Stimulated activated CD4-positive, alpha-beta T cell treated with anti-CD3 and anti-CD28 coated beads, TNF-alpha, amount 100 ng/mL, for 1 hour (primary cell): ENCODE results near the gene DDX51.

Experiments used
- DNase-seq, 3 donors: peaks; one replicate each; pipeline ENCODE4 v3.0.0-alpha.2; 2020; ENCODE audit warnings: low read depth in 3 of 3, low spot score in 1 of 3

The DDX51 gene

DNA sequence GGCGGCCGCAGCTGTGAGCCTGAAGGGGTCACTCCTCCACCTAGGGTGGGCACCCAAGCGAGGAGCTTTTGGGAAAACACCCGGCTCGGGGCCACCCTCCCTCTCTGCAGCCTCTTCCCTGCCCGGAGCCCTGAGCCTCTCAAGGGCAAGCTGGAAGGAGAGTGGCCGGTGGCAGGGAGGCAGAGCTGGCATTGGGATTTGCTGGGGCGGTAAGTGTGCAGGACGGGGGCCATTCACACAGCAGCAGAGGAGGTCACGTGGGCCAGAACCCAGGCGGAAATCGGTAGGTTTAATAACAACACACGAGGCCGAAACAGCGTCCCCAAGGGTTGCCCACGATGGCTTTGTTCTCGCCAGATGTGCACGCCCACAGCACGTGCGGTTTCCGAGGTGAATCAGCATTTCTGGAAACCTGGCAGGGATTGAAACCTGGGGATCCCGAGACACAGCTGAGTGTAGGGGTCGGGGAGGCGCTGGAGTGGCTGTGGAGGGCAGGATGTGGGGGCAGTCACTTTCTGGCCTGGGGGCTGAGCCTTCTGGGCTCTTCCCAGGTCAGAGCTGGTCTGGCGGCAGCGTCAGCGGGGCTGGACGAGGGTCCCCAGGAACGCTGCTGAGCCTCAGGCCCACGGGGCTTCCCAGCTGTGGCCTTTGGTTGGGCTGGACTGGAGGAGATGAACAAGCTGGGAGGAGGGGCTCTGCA, 23.6 kb upstream of the DDX51 start:
- DNase-seq, result no peak

DNA sequence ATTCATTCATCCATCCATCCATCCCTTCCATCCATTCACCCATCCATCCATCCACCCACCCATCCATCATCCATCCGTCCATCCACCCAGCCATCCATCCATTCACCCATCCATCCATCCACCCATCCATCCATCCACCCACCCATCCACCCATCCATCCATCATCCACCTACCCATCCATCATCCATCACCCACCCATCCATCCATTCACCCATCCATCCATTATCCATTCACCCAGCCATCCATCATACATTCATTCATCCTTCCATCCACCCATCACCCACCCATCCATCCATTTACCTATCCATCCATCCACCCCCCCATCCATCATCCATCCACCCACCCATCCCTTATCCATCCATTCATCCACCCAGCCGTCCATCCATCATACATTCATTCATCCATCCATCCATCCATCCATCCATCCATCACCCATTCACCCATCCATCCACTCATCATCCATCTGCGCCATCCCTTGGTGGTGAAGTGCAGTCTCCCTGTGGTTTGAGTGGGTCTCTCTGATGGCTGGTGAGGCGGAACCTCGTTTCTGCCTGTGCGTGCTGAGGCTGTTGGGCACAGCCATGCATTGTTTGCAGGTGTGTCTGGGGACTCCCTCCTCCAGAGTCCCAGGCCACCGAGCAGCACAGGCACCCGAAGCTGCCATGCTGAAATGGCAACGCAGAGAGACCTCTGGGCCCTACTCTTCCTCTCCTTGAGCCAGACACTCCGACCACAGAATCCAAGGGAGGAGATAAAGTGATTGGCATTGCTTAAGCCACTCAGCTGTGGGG, 22.9 kb upstream of the DDX51 start:
- no peak for DNase-seq

DNA sequence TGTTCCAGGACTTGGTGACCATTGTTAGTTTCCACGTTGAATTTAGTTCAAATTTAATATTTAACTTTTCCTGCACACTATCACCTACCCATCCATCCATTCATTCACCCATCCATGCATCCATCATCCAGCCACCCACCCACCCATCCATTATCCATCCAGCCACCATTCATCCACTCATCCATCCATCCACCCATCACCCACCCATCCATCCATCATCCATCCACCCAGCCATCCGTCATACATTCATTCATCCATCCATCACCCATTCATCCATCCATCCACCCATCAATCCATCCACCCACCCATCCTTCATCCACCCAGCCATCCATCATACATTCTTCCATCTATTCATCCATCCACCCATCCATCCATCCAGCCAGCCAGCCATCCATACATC, 22.0 kb upstream of the DDX51 start:
- DNase-seq, result no peak

DNA sequence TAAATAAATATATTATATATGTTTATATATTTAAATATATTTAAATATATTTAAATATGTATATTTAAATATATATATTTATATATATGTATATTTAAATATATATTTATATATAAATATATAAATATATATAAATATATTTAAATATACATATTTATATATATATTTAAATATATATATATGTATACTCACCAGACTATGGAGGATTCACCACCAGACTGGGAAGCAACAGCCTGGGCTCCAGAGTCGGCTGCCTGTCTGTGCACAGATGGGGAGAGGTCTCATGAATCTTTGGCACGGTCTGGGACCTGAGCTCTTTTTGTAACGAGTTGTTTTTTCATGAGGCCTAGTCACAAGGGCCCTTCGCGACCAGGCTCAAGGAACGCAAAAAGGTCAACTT, 21.5 kb upstream of the DDX51 start:
- no peak for DNase-seq

DNA sequence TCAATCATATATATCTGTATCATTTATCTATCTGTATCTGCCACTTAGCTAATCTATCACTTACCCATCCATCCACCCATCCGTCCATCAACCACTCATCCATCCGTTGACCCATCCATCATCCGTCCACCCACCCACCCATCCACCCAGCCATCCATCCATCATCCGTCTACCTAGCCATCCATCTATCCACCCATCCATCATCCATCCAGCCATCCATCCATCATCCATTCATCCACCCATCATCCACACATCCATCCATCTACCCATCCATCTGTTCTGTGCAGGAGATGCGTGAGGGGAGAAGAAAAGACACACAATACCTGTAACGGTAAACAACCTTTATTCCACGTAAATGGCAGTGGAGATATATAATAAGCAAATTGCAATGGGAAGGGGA, 20.3 kb upstream of the DDX51 start:
- no peak for DNase-seq

DNA sequence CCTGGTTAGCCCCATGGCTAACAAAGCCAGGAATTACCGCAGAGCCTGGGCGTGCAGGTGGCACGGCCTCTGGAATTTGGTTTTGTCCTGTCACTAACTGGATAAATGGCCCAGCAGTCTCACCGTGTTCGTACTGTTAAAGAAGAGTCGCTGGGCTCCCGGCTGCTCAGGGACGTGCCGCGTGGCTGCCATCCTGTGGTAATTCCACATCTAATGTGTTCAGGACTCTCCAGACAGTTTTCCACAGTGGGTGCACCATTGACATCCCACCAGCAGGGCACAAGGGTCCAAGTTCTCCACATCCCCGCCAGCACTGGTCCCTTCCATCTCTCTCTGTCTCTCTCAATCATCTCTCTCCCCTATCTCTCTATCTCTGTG, 19.8 kb upstream of the DDX51 start:
- no peak for DNase-seq

DNA sequence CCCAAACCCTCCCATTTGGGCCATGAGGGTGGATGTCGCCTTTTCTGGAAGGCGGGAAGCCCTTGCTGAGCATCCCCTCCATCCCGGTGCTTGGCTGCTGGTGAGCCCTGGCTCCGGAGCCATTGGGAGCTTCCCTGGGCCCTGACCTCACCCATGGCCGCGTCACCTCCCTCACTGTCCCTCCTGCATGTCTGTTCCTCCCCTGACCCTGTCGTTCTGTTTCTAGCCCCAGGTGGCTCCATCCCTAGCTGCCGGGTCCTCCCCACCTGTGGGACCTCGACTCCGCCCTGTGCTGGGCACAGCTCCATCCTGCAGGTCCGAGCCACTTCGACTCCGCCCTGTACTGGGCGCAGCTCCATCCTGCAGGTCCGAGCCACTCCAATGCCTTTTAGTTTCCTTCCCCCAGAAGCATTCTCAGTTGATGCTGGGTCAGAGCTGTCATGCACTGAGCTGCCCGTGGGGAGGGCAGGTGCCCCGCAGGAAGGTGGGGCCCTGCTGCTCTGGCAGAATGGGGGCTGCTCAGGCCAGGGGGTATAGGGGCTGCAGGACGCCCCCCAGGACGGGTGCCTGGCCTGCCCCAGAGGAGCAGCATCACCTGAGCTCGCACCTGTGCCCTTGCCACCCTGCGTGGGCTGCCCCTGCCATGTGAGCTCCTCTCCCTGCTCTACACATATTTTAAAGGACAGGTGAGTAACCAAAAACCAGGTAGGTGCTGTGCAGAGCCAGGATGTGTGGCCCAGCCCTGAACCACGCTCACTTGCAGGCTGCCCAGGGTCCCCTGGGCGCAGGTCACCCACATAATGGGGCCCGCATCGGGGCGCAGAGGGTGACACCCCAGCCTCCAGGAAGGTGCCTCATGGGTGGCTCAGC, 19.2 kb upstream of the DDX51 start:
- DNase-seq, result no peak

DNA sequence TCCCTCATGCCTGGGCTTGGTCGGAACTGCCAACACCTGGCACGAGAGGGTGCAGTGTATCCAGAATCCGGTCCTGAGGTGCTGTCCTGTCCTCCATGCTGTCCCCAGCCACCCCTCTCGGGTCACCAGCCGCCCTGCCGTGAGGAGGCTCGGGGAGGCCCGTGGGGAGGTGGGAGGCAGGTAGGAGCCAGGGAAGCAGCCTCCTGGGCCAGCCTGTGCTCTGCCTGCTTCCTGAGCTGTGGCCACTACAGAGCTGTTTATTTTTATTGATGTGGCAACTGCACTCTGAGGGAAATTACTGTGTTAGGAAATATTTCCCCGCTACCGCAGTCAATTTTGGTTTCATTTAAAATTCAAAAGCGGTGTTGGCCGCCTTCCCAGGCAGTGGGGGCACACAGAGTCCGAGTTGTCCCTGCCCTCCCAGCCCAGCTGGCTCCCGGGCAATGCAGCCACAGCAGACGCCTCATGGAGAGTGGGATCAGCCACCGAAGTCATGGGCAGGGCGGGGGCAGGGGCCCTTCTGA, 18.5 kb upstream of the DDX51 start:
- DNase-seq, result no peak

DNA sequence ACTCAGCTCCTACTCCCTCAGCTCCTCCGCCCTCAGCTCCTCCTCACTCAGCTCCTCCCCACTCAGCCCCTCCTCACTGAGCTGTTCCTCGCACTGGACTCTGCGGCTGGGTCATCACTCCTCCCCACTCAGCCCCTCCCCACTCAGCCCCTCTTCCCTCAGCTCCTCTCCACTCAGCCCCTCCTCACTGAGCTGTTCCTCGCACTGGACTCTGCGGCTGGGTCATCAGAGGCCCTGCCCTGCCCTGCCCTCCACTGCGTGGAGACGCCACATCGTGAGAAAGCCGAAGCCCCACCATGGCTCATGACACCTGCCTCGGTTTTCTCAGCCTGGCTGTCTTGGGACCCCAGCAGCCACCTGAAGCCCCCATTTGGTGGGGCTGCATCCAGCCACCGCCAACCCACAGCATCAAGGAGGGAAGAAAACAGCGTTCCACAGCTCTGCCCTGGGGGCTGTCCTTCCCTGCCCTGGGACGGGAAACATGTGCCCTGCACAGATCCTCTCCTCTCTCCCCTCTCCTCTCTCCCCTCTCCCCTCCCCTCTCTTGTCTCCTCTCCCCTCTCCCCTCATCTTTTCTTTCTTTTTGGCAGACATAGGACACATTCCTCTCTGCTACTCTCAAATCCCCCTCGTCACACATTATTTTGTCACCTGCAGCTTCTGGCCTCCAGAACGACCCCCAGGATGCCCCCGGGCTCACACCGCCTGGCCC, 17.8 kb upstream of the DDX51 start:
- no peak for DNase-seq

DNA sequence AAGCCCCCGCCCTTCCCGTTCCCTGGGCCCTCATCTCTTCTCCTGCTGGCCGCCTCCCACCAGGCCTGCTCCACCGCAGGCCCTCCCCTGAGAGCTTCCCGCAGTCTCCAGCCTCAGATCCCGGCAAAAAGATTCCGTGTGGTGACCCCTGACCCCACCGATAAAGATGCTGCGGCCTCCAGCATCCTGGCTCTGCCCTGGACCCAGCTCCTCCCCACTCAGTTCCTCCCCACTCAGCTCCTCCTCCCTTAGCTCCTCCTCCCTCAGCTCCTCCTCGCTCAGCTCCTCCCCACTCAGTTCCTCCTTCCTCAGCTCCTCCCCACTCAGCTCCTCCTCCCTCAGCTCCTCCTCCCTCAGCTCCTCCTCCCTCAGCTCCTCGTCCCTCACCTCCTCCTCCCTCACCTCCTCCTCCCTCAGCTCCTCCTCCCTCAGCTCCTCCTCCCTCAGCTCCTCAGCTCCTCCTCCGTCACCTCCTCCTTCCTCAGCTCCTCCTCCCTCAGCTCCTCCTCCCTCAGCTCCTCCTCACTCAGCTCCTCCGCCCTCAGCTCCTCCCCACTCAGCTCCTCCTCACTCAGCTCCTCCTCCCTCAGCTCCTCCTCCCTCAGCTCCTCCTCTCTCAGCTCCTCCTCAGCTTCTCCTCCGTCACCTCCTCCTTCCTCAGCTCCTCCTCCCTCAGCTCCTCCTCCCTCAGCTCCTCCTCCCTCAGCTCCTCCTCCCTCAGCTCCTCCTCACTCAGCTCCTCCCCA, 17.1 kb upstream of the DDX51 start:
- DNase-seq, result no peak

DNA sequence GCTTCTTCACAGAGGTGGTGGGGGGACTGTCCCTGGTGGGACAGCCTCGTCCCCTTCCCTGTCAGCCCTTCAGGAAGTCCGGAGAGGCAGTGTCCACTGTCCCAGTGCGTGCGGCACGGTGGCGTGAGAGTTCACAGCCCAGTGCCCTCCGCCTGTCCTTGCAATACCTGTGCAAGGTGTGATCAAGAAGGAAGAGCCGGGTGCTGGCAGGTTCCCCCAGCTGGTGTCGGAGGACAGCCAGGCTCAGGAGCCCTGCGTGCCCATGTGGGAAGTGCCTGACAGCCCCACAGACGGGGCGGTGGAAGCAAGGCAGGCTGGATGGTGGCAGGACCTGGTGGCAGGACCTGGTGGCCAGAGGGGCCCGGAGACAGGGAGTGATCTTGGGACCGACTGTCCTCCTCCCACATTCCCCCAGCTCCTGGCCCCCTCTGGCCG, 16.5 kb upstream of the DDX51 start:
- no peak for DNase-seq

DNA sequence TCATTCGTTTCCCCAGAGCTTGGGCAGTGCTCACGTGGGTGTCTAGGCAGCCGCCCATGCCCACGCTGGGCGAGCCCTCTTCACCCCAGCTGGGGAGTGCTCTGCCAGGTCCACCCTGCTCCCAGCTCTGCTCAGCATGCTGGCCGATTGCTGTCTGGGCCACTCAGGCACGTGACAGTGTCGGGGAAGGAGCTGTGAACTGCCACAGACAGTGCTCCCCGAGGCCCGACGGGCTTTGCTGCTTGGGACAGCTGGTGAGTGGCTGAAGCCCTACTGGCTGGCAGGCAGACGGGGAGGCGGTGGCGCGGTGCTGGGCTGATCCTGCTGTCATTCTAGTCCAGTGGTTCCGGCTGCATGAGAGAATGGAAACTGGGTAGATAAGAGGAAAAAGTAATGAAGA, 15.9 kb upstream of the DDX51 start:
- no peak for DNase-seq

DNA sequence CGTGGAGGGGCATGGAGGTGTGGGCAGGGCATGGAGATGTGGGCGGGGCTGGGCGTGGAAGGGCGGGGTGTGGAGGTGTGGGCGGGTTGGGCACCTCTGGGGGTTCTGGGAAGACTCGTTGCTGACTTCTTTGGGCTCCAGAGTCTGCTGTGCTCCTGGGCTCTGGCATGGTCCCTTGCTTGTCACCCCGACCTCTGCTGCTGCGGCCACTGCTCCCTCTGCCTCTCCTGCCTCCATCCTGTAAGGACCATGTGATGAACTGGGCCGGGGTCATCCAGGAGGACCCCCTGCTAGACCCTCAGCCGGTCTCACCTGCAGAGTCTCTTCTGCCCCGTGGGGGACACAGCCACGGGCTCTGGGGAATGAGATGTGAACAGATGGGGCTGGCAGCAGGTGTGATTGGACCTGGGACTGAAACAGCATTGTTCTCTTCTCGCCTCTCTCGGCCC, 15.5 kb upstream of the DDX51 start:
- no peak for DNase-seq

DNA sequence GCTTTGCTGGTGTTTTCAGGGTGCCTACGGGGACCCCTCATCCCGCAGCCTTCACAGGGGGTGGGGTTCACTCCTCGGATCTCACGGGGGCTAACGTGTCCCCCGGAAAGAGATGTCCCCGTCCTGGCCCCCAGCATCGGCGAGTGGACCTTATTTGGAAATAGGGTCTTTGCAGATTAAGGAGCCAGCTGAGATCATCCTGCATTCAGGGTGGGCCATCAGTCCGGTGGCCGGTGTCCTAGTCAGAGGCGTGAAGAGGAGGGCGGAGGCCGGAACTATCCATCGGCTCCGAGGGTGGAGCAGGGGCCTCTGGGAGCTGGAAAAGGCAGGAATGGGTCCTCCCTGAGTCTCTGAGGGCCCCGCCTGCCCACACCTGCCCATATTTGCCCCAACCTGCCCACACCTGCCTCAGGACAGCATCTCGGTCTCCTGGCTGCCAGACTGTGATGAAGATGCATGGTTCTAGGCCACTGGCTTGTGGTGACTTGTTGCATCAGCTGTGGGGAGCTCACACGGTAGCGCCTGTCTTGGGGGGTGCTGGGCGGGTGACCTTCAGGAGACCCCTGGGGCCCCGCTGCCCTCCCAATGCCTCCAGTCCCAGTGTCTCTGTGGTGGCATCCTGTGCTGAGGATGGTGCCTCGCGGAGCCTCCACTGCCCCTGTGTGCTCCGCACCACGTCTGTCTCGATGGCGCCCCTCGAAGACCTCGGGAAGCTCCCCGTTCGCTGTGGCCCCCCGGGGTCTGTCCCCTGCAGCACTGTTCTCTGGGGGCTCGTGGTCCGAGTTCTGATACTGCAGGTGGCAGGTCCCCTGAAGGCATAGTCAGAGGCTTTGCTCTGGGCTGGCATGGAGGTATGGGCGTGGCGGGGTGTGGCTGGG, 14.8 kb upstream of the DDX51 start:
- DNase-seq, result no peak

DNA sequence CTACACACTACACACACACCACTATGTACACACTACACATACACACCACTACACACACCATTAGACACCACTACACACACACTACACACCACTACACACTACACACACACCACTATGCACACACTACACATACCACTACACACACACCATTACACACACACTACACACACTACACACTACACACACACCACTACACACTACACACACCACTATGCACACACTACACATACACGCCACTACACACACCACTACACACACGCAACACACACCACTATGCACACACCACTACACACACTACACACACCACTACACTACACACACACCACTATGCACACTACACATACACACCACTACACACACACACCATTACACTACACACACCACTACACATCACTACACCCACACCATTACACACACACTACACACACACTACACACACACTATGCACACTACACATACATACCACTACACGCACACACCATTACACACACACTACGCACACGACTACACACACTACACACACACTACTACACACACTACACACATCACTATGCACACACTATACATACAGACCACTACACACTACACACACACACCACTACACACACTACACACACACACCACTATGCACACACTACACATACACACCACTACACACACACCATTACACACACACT, 13.8 kb upstream of the DDX51 start:
- no peak for DNase-seq

DNA sequence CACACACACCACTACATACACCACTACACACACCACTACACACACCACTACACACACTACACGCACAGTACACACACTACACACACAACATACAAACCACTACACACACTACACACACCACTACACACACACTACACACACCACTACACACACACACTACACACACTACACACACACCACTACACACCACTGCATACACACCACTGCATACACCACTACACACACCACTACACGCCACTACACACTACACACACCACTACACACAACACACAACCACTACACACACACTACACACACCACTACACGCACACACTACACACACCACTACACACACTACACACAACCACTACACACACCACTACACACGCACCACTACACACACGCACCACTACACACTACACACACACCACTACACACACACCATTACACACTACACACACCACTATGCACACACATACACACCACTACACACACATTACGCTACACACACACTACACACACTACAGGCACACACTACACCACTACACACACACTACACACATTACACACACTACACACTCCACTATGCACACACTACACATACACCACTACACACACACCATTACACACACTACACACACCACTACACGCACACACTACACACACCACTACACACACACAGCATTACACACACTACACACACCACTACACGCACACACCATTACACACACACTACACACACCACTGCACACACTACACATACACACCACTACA, 12.6 kb upstream of the DDX51 start:
- DNase-seq, result no peak

DNA sequence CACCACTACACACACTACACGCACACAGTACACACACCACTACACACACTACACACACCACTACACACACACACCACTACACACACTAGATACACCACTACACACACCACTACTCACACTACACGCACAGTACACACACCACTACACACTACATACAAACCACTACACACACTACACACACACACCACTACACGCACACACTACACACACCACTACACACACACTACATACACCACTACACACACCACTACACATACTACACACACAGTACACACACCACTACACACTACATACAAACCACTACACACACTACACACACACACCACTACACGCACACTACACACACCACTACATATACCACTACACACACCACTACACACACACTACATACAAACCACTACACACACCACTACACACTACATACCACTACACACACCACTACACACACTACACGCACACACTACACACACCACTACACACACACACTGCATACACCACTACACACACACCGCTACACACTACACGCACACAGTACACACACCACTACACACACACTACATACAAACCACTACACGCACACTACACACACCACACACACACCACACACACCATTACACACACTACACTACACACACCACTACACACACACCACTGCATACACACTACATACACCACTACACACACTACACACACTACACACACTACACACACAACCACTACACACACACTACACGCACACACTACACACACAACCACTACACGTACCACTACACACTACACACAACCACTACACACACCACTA, 11.9 kb upstream of the DDX51 start:
- DNase-seq, result no peak
